Body of pancreas (tissue), 4 donors: ENCODE data around the gene HIPK1. TPM values are rescaled to one million over a fixed set of nuclear protein-coding genes. Genes with fewer than 3 reads are reported as not detected.

Experiments
- ATAC-seq: fragments of 150-250 bp; one replicate; pipeline ENCODE4 v1.9.1; 2016
- DNase-seq, 4 donors: peaks; one replicate each; pipeline ENCODE4 v3.0.0-alpha.2; 2019
- H3K27ac ChIP-seq, 4 donors: fragments of 200-600 bp; sonication (generic); 1 replicate in 3 of 4; 2 replicates in 1 of 4; pipeline versions ENCODE4 v1.5.1 to v1.6.1; 2016 to 2019; ENCODE audit warnings: mild to moderate bottlenecking in 1 of 4, mixed read lengths in 1 of 4, moderate library complexity in 1 of 4
- H3K27me3 ChIP-seq, 2 donors: fragments of 200-600 bp; sonication (generic); one replicate each; pipeline ENCODE4 v1.6.0; 2016; ENCODE audit warnings: mild to moderate bottlenecking in 1 of 2
- H3K36me3 ChIP-seq, 2 donors: fragments of 200-600 bp; sonication (generic); replicated peaks in 1 of 2; 2 replicates each; pipeline ENCODE4 v1.5.1; 2016; ENCODE audit warnings: low read depth in 2 of 2; ENCODE audit not compliant: insufficient read depth in 1 of 2
- H3K4me1 ChIP-seq: fragments of 200-600 bp; sonication (generic); one replicate; pipeline ENCODE4 v1.6.0; 2016
- H3K4me3 ChIP-seq, 2 donors: fragments of 200-600 bp; sonication (generic); 1 replicate in 1 of 2; 2 replicates in 1 of 2; pipeline ENCODE4 v1.5.1; 2016 to 2019
- H3K9me3 ChIP-seq, 3 donors: fragments of 200-600 bp; sonication (generic); 1 replicate in 2 of 3; 2 replicates in 1 of 3; pipeline ENCODE4 v1.5.1; 2016
- POLR2A ChIP-seq, 3 donors: fragments of 450-650 bp; IDR thresholded peaks; one replicate each; pipeline ENCODE4 v1.6.1; 2016; ENCODE audit warnings: antibody characterized with exemption in 3 of 3, mild to moderate bottlenecking in 2 of 3
- WGBS, 2 donors: methylation state at CpG; one replicate each; pipeline ENCODE4 v1.1.5; 2017; 5-methylcytosine and 5-hydroxymethylcytosine counted together
- intact Hi-C: fragments of 100-400 bp; cut with DNase I; formaldehyde crosslinking; loops from one replicate; pipeline ENCODE4 v1.15.1; 2023
- total RNA-seq, 2 donors: library from RNA; depleted of rRNA; stranded (reverse); fragments of >200 nt; gene quantifications; one replicate each; pipeline ENCODE4 v1.1.0, GENCODE V29; 2016
- TF ChIP-seq, protein P1 (sequence below), 7 experiments: fragments of 450-650 bp in 4 of 7; fragments of 200-600 bp in 3 of 7; sonication (generic) in 3 of 7; IDR thresholded peaks; one replicate each; pipeline ENCODE4 v1.5.1; 2016 to 2019; ENCODE audit warnings: antibody characterized with exemption in 7 of 7

Gene HIPK1
- total RNA-seq, 2 donors from 2014 or later, result 22.7 to 30.1 TPM

DNA sequence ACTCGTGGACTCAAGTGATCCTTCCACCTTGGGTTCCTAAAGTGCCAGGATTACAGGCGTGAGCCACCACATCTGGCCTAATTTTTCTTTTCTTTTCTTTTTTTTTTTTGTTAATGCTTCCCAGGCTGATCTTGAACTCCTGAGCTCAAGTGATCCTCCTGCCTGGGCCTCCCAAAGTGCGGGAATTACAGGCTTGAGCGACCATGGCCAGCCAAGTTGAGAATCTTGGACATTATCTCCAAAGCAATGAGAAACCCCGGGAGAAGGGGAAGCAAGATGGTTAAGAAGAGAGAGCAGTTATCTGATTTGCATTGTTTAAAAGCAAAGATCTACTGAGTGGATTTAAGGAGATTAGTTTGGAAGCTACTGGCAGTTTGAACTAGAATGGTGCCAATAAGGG, 9.1 kb downstream of the HIPK1 start:
- H3K9me3 ChIP-seq, result no peaks in the 10 kb centered on the region
- DNase-seq (no peak), ATAC-seq (no peak)
- no peak overlapping the region for H3K4me3 ChIP-seq
- no peak overlapping the region for H3K27ac ChIP-seq
- no peaks in the 10 kb centered on the region for H3K27me3 ChIP-seq
- 61 to 77% methylated on average over 5 of the region's 5 CpGs for WGBS, 2 donors
- TF ChIP-seq POLR2A (IDR thresholded peaks at IDR 0.05), result no peak
- TF ChIP-seq, protein P1, sequence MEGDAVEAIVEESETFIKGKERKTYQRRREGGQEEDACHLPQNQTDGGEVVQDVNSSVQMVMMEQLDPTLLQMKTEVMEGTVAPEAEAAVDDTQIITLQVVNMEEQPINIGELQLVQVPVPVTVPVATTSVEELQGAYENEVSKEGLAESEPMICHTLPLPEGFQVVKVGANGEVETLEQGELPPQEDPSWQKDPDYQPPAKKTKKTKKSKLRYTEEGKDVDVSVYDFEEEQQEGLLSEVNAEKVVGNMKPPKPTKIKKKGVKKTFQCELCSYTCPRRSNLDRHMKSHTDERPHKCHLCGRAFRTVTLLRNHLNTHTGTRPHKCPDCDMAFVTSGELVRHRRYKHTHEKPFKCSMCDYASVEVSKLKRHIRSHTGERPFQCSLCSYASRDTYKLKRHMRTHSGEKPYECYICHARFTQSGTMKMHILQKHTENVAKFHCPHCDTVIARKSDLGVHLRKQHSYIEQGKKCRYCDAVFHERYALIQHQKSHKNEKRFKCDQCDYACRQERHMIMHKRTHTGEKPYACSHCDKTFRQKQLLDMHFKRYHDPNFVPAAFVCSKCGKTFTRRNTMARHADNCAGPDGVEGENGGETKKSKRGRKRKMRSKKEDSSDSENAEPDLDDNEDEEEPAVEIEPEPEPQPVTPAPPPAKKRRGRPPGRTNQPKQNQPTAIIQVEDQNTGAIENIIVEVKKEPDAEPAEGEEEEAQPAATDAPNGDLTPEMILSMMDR (IDR thresholded peaks at IDR 0.05), result no peak
- peaks cover 41% of the 10 kb centered on the region for H3K4me1 ChIP-seq
- H3K36me3 ChIP-seq, result no peaks in the 10 kb centered on the region
- intact Hi-C loops, result no loop called here

DNA sequence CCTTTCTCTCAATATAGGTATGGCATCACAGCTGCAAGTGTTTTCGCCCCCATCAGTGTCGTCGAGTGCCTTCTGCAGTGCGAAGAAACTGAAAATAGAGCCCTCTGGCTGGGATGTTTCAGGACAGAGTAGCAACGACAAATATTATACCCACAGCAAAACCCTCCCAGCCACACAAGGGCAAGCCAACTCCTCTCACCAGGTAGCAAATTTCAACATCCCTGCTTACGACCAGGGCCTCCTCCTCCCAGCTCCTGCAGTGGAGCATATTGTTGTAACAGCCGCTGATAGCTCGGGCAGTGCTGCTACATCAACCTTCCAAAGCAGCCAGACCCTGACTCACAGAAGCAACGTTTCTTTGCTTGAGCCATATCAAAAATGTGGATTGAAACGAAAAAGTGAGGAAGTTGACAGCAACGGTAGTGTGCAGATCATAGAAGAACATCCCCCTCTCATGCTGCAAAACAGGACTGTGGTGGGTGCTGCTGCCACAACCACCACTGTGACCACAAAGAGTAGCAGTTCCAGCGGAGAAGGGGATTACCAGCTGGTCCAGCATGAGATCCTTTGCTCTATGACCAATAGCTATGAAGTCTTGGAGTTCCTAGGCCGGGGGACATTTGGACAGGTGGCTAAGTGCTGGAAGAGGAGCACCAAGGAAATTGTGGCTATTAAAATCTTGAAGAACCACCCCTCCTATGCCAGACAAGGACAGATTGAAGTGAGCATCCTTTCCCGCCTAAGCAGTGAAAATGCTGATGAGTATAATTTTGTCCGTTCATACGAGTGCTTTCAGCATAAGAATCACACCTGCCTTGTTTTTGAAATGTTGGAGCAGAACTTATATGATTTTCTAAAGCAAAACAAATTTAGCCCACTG, 11.5 kb downstream of the HIPK1 start:
- TF ChIP-seq, protein P1 (IDR thresholded peaks at IDR 0.05), result no peak
- TF ChIP-seq POLR2A (IDR thresholded peaks at IDR 0.05), result no peak
- no peaks in the 10 kb centered on the region for H3K36me3 ChIP-seq
- 74 to 91% methylated on average over 15 to 16 of the region's 16 CpGs for WGBS, 2 donors
- H3K4me3 ChIP-seq, result no peak overlapping the region
- intact Hi-C loops, result no loop called here
- H3K9me3 ChIP-seq, result no peaks in the 10 kb centered on the region
- no peak overlapping the region for H3K27ac ChIP-seq
- H3K27me3 ChIP-seq, result no peaks in the 10 kb centered on the region
- ATAC-seq (no peak), DNase-seq (no peak)
- peaks cover 26% of the 10 kb centered on the region for H3K4me1 ChIP-seq

- ATAC-seq (no peak), DNase-seq (peak in 1 of 4 donors; percentile 13)
- no peaks in the 10 kb centered on the region for H3K27me3 ChIP-seq
- intact Hi-C loops, result no loop called here
- 50 to 76% methylated on average over 7 of the region's 7 CpGs for WGBS, 2 donors
- TF ChIP-seq POLR2A (IDR thresholded peaks at IDR 0.05), result no peak
- TF ChIP-seq, protein P1 (IDR thresholded peaks at IDR 0.05), result no peak
- no peak overlapping the region for H3K4me3 ChIP-seq
- peaks cover 30% of the 10 kb centered on the region for H3K4me1 ChIP-seq
- H3K36me3 ChIP-seq, result no peaks in the 10 kb centered on the region
- no peak overlapping the region for H3K27ac ChIP-seq
- H3K9me3 ChIP-seq, result no peaks in the 10 kb centered on the region
These were observed 12.1 kb downstream of the HIPK1 start for GRCh38 chr1:113941245-113941559.

- ATAC-seq (no peak), DNase-seq (no peak)
- H3K36me3 ChIP-seq, result no peaks in the 10 kb centered on the region
- no peaks in the 10 kb centered on the region for H3K9me3 ChIP-seq
- no peaks in the 10 kb centered on the region for H3K27me3 ChIP-seq
- H3K4me1 ChIP-seq, result peaks cover 37% of the 10 kb centered on the region
- intact Hi-C loops, result no loop called here
- H3K4me3 ChIP-seq, result no peak overlapping the region
- TF ChIP-seq, protein P1 (IDR thresholded peaks at IDR 0.05), result no peak
- H3K27ac ChIP-seq, result no peak overlapping the region
These were observed 13.4 kb downstream of the HIPK1 start for GRCh38 chr1:113942527-113942926.
